Measurements from ENCODE around the gene SLC15A4. TPM values are rescaled to one million over a fixed set of nuclear protein-coding genes. Genes with fewer than 3 reads are reported as not detected.

The SLC15A4 gene
- total and polyA plus RNA-seq, 9 of the 15 experiments (the other 6 are each of a cell fraction or from before 2014, with no cell fraction given), result 5.5 to 20.8 (median 10.1) TPM

GRCh38 chr12:128787827-128788226, 35.9 kb downstream of the SLC15A4 start:
- Histone ChIP-seq H3K4me3 (no peak overlapping the region), H3K9me3 (replicated peaks; ENCODE audit: control insufficient read depth, insufficient read depth, low read depth, low read length) (no peaks in the 10 kb centered on the region), H2AFZ (ENCODE audit: low read depth, low read length) (no peak overlapping the region), H3K79me2 (ENCODE audit: control insufficient read depth, insufficient read depth, low read length) (no peaks in the 10 kb centered on the region), H3K9ac (ENCODE audit: insufficient read depth in 1 of 2, low read depth in 2 of 2, low read length in 2 of 2) (no peak overlapping the region), H3K27ac (ENCODE audit: extremely low read depth, low read depth, low read length) (no peak overlapping the region), H3K36me3 (ENCODE audit: control insufficient read depth, insufficient read depth, low read length) (no peaks in the 10 kb centered on the region; the same call in 2 of the 3 replicates), H4K20me1 (replicated peaks; ENCODE audit: control insufficient read depth, insufficient read depth, low read length) (peaks cover 6% of the 10 kb centered on the region; the same call in 1 of the 2 replicates), H3K4me1 (replicated peaks in 1 of 2; ENCODE audit: control insufficient read depth in 2 of 2, insufficient read depth in 2 of 2, low read length in 2 of 2) (no peaks in the 10 kb centered on the region), H3K9me1 (ENCODE audit: control insufficient read depth, insufficient read depth, low read length) (no peaks in the 10 kb centered on the region), H3K4me2 (ENCODE audit: insufficient read depth, low read length) (no peak overlapping the region), H3K27me3 (ENCODE audit: control insufficient read depth in 2 of 2, insufficient read depth in 2 of 2, low read length in 2 of 2) (peaks cover 16 to 44% of the 10 kb centered on the region in 2 experiments; a peak in 4 of 5 replicates)
- WGBS (ENCODE audit: insufficient coverage, low coverage, missing lambda C conversion rate), result 12% methylated on average over 2 of the region's 2 CpGs
- in situ Hi-C loops (cut with MboI) (loop anchor here (25.0 kb wide), 1 partner anchor 1124 kb away; the partner anchor contains the start of gene TMEM132D), intact Hi-C loops (cut with micrococcal nuclease) (no loop called here)
- ATAC-seq (no peak; the same call in 2 of the 3 replicates), FAIRE-seq (no peak), DNase-seq (ENCODE audit: extremely low read depth in 1 of 4, low spot score in 3 of 4) (no peak)
- POLR2A ChIA-PET, result no interaction called here
- no peak for TF ChIP-seq ZBED1 (IDR thresholded peaks at IDR 0.05)
- TF ChIP-seq SRSF9 (IDR thresholded peaks at IDR 0.05; ENCODE audit: borderline replicate concordance, low read depth, low read length), result no peak
- TF ChIP-seq POLR2AphosphoS2 (IDR thresholded peaks at IDR 0.05; ENCODE audit: low read length), result no peak
- no peak for TF ChIP-seq GABPB1 (CRISPR knock-in tag; IDR thresholded peaks at IDR 0.05)
- TF ChIP-seq RBFOX2 (IDR thresholded peaks at IDR 0.05; ENCODE audit: low read depth, low read length), result no peak
- TF ChIP-seq CREM (IDR thresholded peaks at IDR 0.05; ENCODE audit: low read depth), result no peak
- no peak for TF ChIP-seq NFIX (CRISPR knock-in tag; IDR thresholded peaks at IDR 0.05; ENCODE audit: low read depth)
- TF ChIP-seq DLX4 (CRISPR knock-in tag; IDR thresholded peaks at IDR 0.05), result no peak
- TF ChIP-seq ZNF75A (CRISPR knock-in tag; IDR thresholded peaks at IDR 0.05), result no peak
- TF ChIP-seq RBM22 (IDR thresholded peaks at IDR 0.05; ENCODE audit: low read depth, low read length, poor library complexity, severe bottlenecking), result no peak
- TF ChIP-seq FUS (optimal IDR thresholded peaks at IDR 0.05; ENCODE audit: low read depth, low read length), result no peak
- TF ChIP-seq PKNOX1 (IDR thresholded peaks at IDR 0.05), result no peak
- TF ChIP-seq AFF4 (CRISPR knock-in tag; IDR thresholded peaks at IDR 0.05), result no peak
- TF ChIP-seq ZNF77 (CRISPR knock-in tag; IDR thresholded peaks at IDR 0.05), result no peak
- TF ChIP-seq CHD1 (IDR thresholded peaks at IDR 0.05; ENCODE audit: low read length), result no peak
- CTCF ChIA-PET (ENCODE audit: low intra/inter-chr PET ratio), result no interaction called here
- BruUV-seq (replicated peaks), result no TSS peak
